GM12878 (cell line): Measurements from ENCODE around the gene IRF6. TPM values are rescaled to one million over a fixed set of nuclear protein-coding genes. Genes with fewer than 3 reads are reported as not detected.

Experiments used
- ATAC-seq: fragments of 200-7000 bp; cut with Tn5 transposase; 3 replicates; pipeline ENCODE4 v1.9.1; 2020; ENCODE audit warnings: mild to moderate bottlenecking, moderate library complexity
- BruUV-seq: library from RNA; stranded (reverse); fragments of 400-500 nt; replicated peaks from 2 replicates; lab custom pipeline; 2021; lab: Mats Ljungman, UMichigan
- CTCF ChIA-PET: fragments of 300-600 bp; sonication (Branson Sonifier 250); formaldehyde crosslinking; extraction: SDS; loops from one replicate; lab custom pipeline; 2021; ENCODE audit warnings: inconsistent platforms; lab: Yijun Ruan, JAX
- POLR2A ChIA-PET: fragments of 350-600 bp; formaldehyde crosslinking; extraction: SDS; loops from one replicate; lab custom pipeline; 2021; ENCODE audit warnings: inconsistent platforms; lab: Charles Lee
- RAD21 ChIA-PET: fragments of 300-600 bp; sonication (Branson Sonifier 250); formaldehyde crosslinking; loops from one replicate; lab custom pipeline; 2023; ENCODE audit warnings: antibody characterized with exemption; ENCODE audit not compliant: unreplicated experiment; lab: Charles Lee
- SMC1A ChIA-PET: fragments of 300-600 bp; sonication (Branson Sonifier 250); formaldehyde crosslinking; loops from one replicate; lab custom pipeline; 2023; ENCODE audit not compliant: unreplicated experiment, uncharacterized antibody; lab: Charles Lee
- DNase-seq: peaks from one replicate; pipeline ENCODE4 v3.0.0-alpha.2; 2011; ENCODE audit warnings: low read depth, low spot score
- FAIRE-seq: peaks from 3 replicates; lab custom pipeline; 2011; peaks lifted over from hg19 to GRCh38; lab: Jason Lieb, UNC
- H2AFZ ChIP-seq: 2 replicates; pipeline ENCODE4 v1.6.0; 2011; ENCODE audit warnings: low read depth, low read length, control low read depth; ENCODE audit not compliant: control insufficient read depth
- H3K27ac ChIP-seq: 2 replicates; pipeline ENCODE4 v1.5.1; 2011; ENCODE audit warnings: control low read depth; ENCODE audit not compliant: control insufficient read depth, insufficient read depth
- H3K27me3 ChIP-seq, 2 experiments: replicated peaks in 1 of 2; 2 replicates each; pipeline versions ENCODE4 v1.6.0 to v1.6.1; 2011; ENCODE audit warnings: low read length in 1 of 2; ENCODE audit not compliant: control insufficient read depth in 2 of 2, insufficient read depth in 2 of 2
- H3K36me3 ChIP-seq, 2 experiments: 2 replicates each; pipeline ENCODE4 v1.5.1; 2011; ENCODE audit warnings: low read length in 1 of 2; ENCODE audit not compliant: control insufficient read depth in 2 of 2, insufficient read depth in 2 of 2
- H3K4me1 ChIP-seq: 2 replicates; pipeline ENCODE4 v1.6.1; 2011; ENCODE audit warnings: mild to moderate bottlenecking, low read length, moderate library complexity, mixed read lengths; ENCODE audit not compliant: control insufficient read depth, insufficient read depth
- H3K4me2 ChIP-seq: 2 replicates; pipeline ENCODE4 v1.6.0; 2011; ENCODE audit warnings: control low read depth; ENCODE audit not compliant: control insufficient read depth, insufficient read depth
- H3K4me3 ChIP-seq: fragments of 200-600 bp; sonication (generic); 2 replicates; pipeline ENCODE4 v1.5.1; 2016
- H3K79me2 ChIP-seq: 2 replicates; pipeline ENCODE4 v1.6.0; 2011; ENCODE audit warnings: low read length; ENCODE audit not compliant: control insufficient read depth, insufficient read depth
- H3K9ac ChIP-seq: 2 replicates; pipeline ENCODE4 v1.8.0; 2011; ENCODE audit warnings: low read length, control low read depth, mixed read lengths; ENCODE audit not compliant: control insufficient read depth, insufficient read depth
- H3K9me3 ChIP-seq: replicated peaks from 3 replicates; pipeline ENCODE4 v1.5.1; 2011; ENCODE audit warnings: mild to moderate bottlenecking, low read length; ENCODE audit not compliant: control insufficient read depth, insufficient read depth
- H4K20me1 ChIP-seq: 2 replicates; pipeline ENCODE4 v1.6.0; 2011; ENCODE audit not compliant: control insufficient read depth, insufficient read depth
- ATF2 ChIP-seq: IDR thresholded peaks from 2 replicates; pipeline ENCODE4 v1.6.1; 2012; ENCODE audit warnings: low read length, inconsistent platforms
- BHLHE40 ChIP-seq, 2 experiments: fragments of 450-650 bp in 1 of 2; IDR thresholded peaks; 2 replicates each; pipeline ENCODE4 v1.6.1; 2011 to 2017; ENCODE audit warnings: low read depth in 2 of 2, borderline replicate concordance in 1 of 2, improper control_type of control experiment in 1 of 2, low read length in 1 of 2, mild to moderate bottlenecking in 1 of 2
- CHD2 ChIP-seq: IDR thresholded peaks from 2 replicates; pipeline ENCODE4 v1.6.1; 2011; ENCODE audit warnings: low read depth, low read length, improper control_type of control experiment, borderline replicate concordance
- EP300 ChIP-seq, 2 experiments: fragments of 150-350 bp in 1 of 2; IDR thresholded peaks; 2 replicates each; pipeline ENCODE4 v1.6.1; 2011 to 2012; ENCODE audit warnings: low read depth in 2 of 2, low read length in 2 of 2, borderline replicate concordance in 1 of 2, improper control_type of control experiment in 1 of 2, inconsistent platforms in 1 of 2; ENCODE audit not compliant: control insufficient read depth in 1 of 2
- GABPA ChIP-seq: IDR thresholded peaks from 2 replicates; pipeline ENCODE4 v1.6.1; 2014; ENCODE audit warnings: antibody characterized with exemption, low read depth, mild to moderate bottlenecking, inconsistent platforms
- HCFC1 ChIP-seq: fragments of 150-350 bp; IDR thresholded peaks from 2 replicates; pipeline ENCODE4 v1.6.1; 2014; ENCODE audit warnings: low read length
- IKZF2 ChIP-seq, 2 experiments: fragments of 450-650 bp; IDR thresholded peaks; 2 replicates each; pipeline ENCODE4 v1.6.1; 2017; ENCODE audit warnings: mild to moderate bottlenecking in 2 of 2, moderate library complexity in 2 of 2
- JUND ChIP-seq: IDR thresholded peaks from 2 replicates; pipeline ENCODE4 v1.6.1; 2012; ENCODE audit warnings: low read depth, mild to moderate bottlenecking, low read length, improper control_type of control experiment, moderate library complexity
- KDM1A ChIP-seq: fragments of 200-600 bp; sonication (generic); IDR thresholded peaks from 2 replicates; pipeline ENCODE4 v1.6.1; 2016; ENCODE audit warnings: borderline replicate concordance
- NFYB ChIP-seq: IDR thresholded peaks from 2 replicates; pipeline ENCODE4 v1.6.1; 2011; ENCODE audit warnings: low read depth, mild to moderate bottlenecking, low read length, improper control_type of control experiment, moderate library complexity; ENCODE audit not compliant: insufficient read depth
- NR2C1 ChIP-seq: fragments of 450-650 bp; IDR thresholded peaks from 2 replicates; pipeline ENCODE4 v1.6.1; 2017; ENCODE audit warnings: antibody characterized with exemption, mild to moderate bottlenecking, moderate library complexity
- POU2F2 ChIP-seq: IDR thresholded peaks from 3 replicates; pipeline ENCODE4 v1.6.1; 2011; ENCODE audit warnings: low read depth, mild to moderate bottlenecking, low read length, borderline replicate concordance
- RFX5 ChIP-seq: IDR thresholded peaks from 2 replicates; pipeline ENCODE4 v1.6.1; 2011; ENCODE audit warnings: low read depth, low read length, improper control_type of control experiment
- SIX5 ChIP-seq: IDR thresholded peaks from 2 replicates; pipeline ENCODE4 v1.6.1; 2011; ENCODE audit warnings: mild to moderate bottlenecking, low read depth, low read length, moderate library complexity; ENCODE audit not compliant: severe bottlenecking
- STAT1 ChIP-seq: fragments of 450-650 bp; conservative IDR thresholded peaks from 2 replicates; pipeline ENCODE4 v1.6.1; 2014; ENCODE audit warnings: antibody characterized with exemption, mild to moderate bottlenecking
- TAF1 ChIP-seq: IDR thresholded peaks from 2 replicates; pipeline ENCODE4 v1.6.1; 2011; ENCODE audit warnings: mild to moderate bottlenecking, low read depth, low read length, borderline replicate concordance
- TCF3 ChIP-seq: IDR thresholded peaks from 2 replicates; pipeline ENCODE4 v1.6.1; 2012; ENCODE audit warnings: low read depth, mild to moderate bottlenecking, low read length, borderline replicate concordance; ENCODE audit not compliant: insufficient read depth
- WGBS: methylation state at CpG from one replicate; pipeline ENCODE4 v1.1.6; 2016; ENCODE audit warnings: low lambda C conversion rate; ENCODE audit not compliant: insufficient replicate concordance, insufficient coverage; ENCODE audit errors: missing lambda C conversion rate; 5-methylcytosine and 5-hydroxymethylcytosine counted together
- in situ Hi-C: fragments of 300-500 bp; cut with MboI; formaldehyde crosslinking; loops from 9 replicates; pipeline ENCODE4 v1.14.3; 2018; ENCODE audit warnings: mixed read lengths
- intact Hi-C: fragments of 100-400 bp; cut with micrococcal nuclease; formaldehyde crosslinking; loops from one replicate; pipeline ENCODE4 v1.14.2; 2022; ENCODE audit not compliant: unreplicated experiment
- polyA plus RNA-seq, 11 experiments: library from polyadenylated mRNA; depleted of rRNA in 4 of 11; unstranded in 6 of 11; stranded (reverse) in 5 of 11; fragments of >200 nt; fragmentation: Nextera tagmentation in 4 of 11; fragmentation: Illumina TruSeq in 1 of 11; extraction: Ambion mirVana in 4 of 11; extraction: Trizol in 1 of 11; gene quantifications; 1 replicate in 1 of 11; 2 replicates in 10 of 11; pipeline versions ENCODE4 v1.2.1 to v1.2.3, GENCODE V29; 2011 to 2016; ENCODE audit warnings: inconsistent platforms in 2 of 11, missing spikeins in 2 of 11, low read depth in 1 of 11
- total RNA-seq, 4 experiments: library from RNA; depleted of rRNA in 3 of 4; stranded (reverse); fragments of >200 nt in 3 of 4; fragmentation: Illumina TruSeq in 1 of 4; extraction: Trizol in 1 of 4; gene quantifications; 2 replicates each; pipeline versions ENCODE4 v1.2.1 to v1.2.3, GENCODE V29; 2013 to 2021
- TF ChIP-seq, protein P1 (sequence below): fragments of 450-650 bp; IDR thresholded peaks from 2 replicates; pipeline ENCODE4 v1.6.1; 2017; ENCODE audit warnings: mild to moderate bottlenecking, low read depth, inconsistent platforms; ENCODE audit not compliant: poor library complexity, severe bottlenecking

Gene IRF6
- total and polyA plus RNA-seq, 10 of the 15 experiments (the other 5 are each of a cell fraction or from before 2014, with no cell fraction given), result 0.04 to 0.50 (median 0.09) TPM; not detected in 1

- Histone ChIP-seq H3K9ac (peak within 1 kb of the TSS; percentile 82), H3K4me2 (peak within 1 kb of the TSS; percentile 64), H2AFZ (peak within 1 kb of the TSS; percentile 87), H3K4me3 (peak within 1 kb of the TSS; percentile 80), H3K36me3 (peaks cover 0 to 3% of the 10 kb centered on the region in 2 experiments; a peak in 2 of 4 replicates), H3K9me3 (no peaks in the 10 kb centered on the region; the same call in 1 of the 3 replicates), H3K27me3 (no peaks in the 10 kb centered on the region), H3K79me2 (peaks cover 7% of the 10 kb centered on the region), H4K20me1 (no peaks in the 10 kb centered on the region), H3K4me1 (0 out of 2 replicates have a peak, but pooled peaks cover 2% of the 10 kb centered on the region), H3K27ac (peak within 1 kb of the TSS; percentile 76)
- peak; percentile 92 for DNase-seq
- in situ Hi-C loops, result no loop called here
- intact Hi-C loops, result loop anchor here (2.0 kb wide), 2 partner anchors 28 to 42 kb away; partner anchors contain the start of genes TRAF3IP3 and UTP25
- ATAC-seq, result peak; percentile 100
- TSS peak; percentile 76 for BruUV-seq
- CTCF ChIA-PET, result interaction anchor here (0.8 to 6.0 kb wide), 8 partner anchors 9 to 132 kb away, joined by 3 to 72 read pairs (median 8); partner anchors contain the start of gene UTP25
- POLR2A ChIA-PET, result interaction anchor here (0.8 to 3.5 kb wide), 9 partner anchors 9 to 53 kb away, joined by 3 to 27 read pairs (median 4); partner anchors contain the start of gene TRAF3IP3
- RAD21 ChIA-PET, result interaction anchor here (0.8 to 2.4 kb wide), 9 partner anchors 10 to 44 kb away, joined by 3 to 19 read pairs (median 4); partner anchors contain the start of genes TRAF3IP3 and UTP25
- SMC1A ChIA-PET, result interaction anchor here (0.6 to 4.1 kb wide), 14 partner anchors 10 to 1957 kb away, joined by 3 to 31 read pairs (median 4); partner anchors contain the start of gene TRAF3IP3
- peak; percentile 96 for FAIRE-seq
- WGBS, result 6% methylated on average over 41 of the region's 48 CpGs
- peak; percentile 22; the same call in 1 of the 2 replicates for TF ChIP-seq TCF3
- TF ChIP-seq BHLHE40 (IDR thresholded peaks at IDR 0.05; ENCODE audit: borderline replicate concordance in 1 of 2, low read depth in 2 of 2, low read length in 1 of 2), result peak in 1 of 2 experiments; percentile 62; a peak in 1 of 4 replicates
- TF ChIP-seq ATF2, result peak; percentile 89
- peak in 1 of 2 experiments; percentile 52; a peak in 3 of 4 replicates for TF ChIP-seq IKZF2 (IDR thresholded peaks at IDR 0.05)
- peak; percentile 14 for TF ChIP-seq SIX5
- TF ChIP-seq JUND, result peak; percentile 87
- TF ChIP-seq KDM1A, result no peak
- peak; percentile 97 for TF ChIP-seq GABPA
- TF ChIP-seq, protein P1, sequence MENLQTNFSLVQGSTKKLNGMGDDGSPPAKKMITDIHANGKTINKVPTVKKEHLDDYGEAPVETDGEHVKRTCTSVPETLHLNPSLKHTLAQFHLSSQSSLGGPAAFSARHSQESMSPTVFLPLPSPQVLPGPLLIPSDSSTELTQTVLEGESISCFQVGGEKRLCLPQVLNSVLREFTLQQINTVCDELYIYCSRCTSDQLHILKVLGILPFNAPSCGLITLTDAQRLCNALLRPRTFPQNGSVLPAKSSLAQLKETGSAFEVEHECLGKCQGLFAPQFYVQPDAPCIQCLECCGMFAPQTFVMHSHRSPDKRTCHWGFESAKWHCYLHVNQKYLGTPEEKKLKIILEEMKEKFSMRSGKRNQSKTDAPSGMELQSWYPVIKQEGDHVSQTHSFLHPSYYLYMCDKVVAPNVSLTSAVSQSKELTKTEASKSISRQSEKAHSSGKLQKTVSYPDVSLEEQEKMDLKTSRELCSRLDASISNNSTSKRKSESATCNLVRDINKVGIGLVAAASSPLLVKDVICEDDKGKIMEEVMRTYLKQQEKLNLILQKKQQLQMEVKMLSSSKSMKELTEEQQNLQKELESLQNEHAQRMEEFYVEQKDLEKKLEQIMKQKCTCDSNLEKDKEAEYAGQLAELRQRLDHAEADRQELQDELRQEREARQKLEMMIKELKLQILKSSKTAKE, result no peak
- TF ChIP-seq NFYB, result no peak
- no peak for TF ChIP-seq NR2C1
- TF ChIP-seq POU2F2, result 0 out of 3 replicates have a peak, but pooled peaks have one; percentile 17
- TF ChIP-seq TAF1, result peak; percentile 39; the same call in 1 of the 2 replicates
- TF ChIP-seq HCFC1, result peak; percentile 72
- 0 out of 2 replicates have a peak, but pooled peaks have one; percentile 21 for TF ChIP-seq STAT1
- TF ChIP-seq RFX5, result peak; percentile 68
- peak; percentile 99 for TF ChIP-seq CHD2
- TF ChIP-seq EP300 (IDR thresholded peaks at IDR 0.05; ENCODE audit: borderline replicate concordance in 1 of 2, control insufficient read depth in 1 of 2, low read depth in 2 of 2, low read length in 2 of 2), result no peak
These were observed 21.4 kb downstream of the IRF6 start, which contains the start of gene C1orf74 for GRCh38 chr1:209784265-209785169. Gene C1orf74, minus strand, starts transcription at chr1:209784559. Its CDS starts 925 bp downstream, at chr1:209783634.
